LoVo (cell line): ENCODE results near the gene TC2N.
"Not testable (repeated sequence)": the region's sequence is repeated elsewhere in the genome, so short reads cannot be mapped to it uniquely, and the experiment has no call there.

ENCODE experiments used
- DNase-seq: peaks from one replicate; pipeline ENCODE4 v3.0.0-alpha.2; 2016; ENCODE audit warnings: low spot score

The TC2N gene

DNA sequence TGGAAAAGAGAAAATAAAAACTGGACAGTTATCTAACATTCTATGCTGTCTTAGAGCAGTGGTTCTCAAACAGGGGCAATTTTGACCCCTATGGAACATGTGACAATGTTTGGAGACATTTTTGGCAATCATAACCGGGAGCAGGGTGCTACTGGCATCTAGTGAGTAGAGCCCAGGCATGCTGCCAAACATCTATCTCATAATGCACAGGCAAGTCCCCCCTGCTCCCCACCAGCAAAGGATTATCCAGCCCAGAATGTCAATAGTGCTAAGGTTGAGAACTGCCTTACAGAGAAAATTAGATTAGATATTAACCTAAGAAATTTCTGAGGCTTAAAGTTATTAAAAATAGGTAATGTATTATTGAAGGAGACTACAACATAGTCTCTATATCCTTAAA is 112.5 kb downstream of the TC2N start:
- no peak for DNase-seq

DNA sequence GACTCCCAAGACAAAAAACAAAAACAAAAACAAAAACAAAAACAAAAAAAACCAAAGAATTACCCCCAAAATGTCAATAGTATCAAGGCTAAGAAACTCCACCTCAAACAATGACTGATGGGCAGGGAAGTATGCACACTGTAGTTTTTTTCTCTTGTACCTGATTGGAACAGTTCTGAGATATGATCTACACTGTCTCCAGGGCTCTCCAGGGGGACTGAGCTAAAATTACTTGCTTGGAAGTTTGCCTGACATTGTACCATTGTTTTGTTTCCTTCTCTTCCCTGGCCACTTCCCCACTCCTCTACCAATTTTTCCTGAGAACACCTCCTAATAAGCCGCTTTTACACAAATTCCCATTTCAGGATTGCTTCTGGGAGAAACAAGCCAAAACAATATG is 113.2 kb downstream of the TC2N start:
- DNase-seq: no peak

DNA sequence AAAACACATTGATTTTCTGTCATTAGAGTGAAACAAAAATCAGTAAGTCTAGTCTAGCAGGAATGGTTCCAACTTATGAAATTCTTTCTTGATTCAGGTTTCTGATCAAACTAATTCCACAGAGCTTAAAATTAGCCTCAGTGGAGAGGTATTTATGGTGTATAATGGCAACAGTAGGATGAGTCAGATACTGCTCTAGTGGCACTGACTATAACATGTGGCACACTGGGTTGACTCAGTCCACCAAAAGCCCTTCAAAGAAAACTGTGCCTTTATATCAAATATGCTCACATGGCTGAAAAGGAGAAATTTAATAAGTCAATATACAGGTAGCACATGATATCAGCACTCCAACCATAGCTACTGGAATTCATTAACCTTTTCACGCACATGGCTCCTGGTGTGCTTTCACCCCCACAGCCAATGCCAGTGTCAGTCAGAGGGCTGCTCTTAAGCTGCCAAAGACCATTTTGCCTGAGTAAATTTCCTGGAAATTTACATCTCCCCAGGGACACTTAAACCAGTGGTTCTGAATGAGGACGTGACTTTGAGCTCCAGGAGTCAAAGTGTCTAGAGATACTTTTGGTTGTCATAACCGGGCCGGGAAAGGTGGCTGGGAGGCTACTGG is 113.7 kb downstream of the TC2N start:
- peak; percentile 53 for DNase-seq

DNA sequence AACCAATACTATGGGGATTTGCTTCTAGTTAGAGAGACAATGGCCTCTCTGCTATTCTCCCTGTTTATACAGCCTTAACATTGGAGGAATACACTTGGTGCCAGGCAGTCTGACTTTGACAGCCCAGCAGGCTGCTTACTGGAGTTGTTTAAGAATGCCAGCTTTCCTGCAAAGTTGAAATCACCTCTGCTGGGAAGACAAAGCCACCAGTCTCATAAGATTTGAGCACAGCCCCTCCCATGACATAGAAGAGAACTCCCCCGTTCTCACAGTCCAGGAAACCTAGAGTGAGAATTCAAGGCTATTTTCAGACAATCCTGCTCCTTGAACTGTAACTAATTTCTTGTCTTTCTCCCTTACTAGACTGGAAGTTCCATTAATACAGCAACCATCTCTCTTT is 114.4 kb downstream of the TC2N start:
- DNase-seq: no peak

DNA sequence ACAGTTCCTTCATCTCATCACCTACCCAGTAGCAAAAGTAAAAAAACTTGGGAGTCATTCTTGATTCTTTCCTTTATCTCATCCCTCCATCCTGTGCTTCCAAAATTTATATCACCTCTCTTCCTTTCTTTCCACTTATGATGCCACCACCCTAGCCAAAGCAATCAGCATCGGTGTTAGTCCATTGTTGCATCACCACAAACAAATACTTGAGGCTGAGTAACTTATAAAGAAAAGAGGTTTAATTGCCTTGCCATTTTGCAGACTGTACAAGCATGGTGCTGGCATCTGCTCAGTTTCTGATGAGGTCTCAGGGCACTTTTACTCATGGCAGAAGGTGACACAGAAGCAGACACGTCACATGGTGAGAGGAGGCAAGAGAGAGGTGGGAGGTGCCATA is 115.6 kb downstream of the TC2N start:
- DNase-seq: no peak

DNA sequence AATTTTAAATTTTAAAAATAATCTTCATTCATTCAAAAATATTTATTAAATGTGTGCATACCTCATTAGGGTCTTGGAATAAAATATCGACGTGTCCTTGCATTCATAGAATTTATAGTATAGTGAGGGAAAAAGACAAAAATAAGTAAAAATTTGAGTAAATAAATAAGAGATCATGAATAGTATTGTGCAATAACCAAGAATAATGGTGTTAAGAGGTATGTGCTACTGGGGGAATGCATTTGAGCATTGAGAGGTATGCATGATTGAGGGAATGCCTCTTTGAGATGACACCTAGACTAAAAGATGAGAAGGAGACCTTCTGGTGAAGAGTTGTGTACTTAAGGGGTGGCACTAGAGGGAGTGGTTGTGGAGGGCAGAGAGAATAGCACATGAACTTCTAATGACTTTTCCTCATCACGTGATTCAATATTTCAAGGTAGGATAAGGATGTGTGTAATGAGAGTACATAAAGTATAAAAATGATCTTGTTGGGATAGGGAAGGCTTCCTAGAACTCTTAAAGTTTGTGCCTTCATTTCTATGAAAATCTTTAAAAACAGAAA is 116.6 kb downstream of the TC2N start:
- no peak for DNase-seq

DNA sequence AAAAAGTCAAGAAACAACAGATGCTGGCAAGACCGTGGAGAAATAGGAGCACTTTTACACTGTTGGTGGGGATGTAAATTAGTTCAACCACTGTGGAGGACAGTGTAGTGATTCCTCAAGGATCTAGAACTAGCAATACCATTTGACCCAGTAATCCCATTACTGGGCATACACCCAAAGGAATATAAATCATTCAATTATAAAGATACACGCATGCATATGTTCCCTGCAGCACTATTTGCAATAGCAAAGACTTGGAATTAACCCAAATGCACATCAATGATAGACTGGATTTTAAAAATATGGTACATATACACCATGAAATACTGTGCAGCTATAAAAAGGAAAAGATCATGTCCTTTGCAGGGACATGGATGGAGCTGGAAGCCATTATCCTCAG is 117.5 kb downstream of the TC2N start:
- no peak for DNase-seq

DNA sequence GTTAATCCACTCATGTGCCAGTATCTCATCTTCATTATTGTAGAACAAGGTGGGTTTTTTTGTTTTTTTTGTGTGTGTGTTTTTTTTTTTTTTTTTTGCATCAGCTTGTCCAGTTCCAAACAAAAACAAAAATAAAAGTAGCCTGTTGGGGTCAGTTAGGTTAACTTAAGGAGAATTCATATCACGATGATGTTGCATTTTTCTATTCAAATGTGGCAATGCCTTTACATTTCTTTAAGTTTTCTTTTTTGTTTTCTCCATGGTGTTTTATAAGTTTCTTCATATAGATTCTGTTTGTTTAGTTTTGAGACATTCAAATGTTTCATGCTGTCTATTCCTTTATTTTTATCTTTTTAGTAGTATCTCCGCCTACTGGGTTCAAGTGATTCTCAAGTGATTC is 119.3 kb downstream of the TC2N start:
- DNase-seq: no peak

DNA sequence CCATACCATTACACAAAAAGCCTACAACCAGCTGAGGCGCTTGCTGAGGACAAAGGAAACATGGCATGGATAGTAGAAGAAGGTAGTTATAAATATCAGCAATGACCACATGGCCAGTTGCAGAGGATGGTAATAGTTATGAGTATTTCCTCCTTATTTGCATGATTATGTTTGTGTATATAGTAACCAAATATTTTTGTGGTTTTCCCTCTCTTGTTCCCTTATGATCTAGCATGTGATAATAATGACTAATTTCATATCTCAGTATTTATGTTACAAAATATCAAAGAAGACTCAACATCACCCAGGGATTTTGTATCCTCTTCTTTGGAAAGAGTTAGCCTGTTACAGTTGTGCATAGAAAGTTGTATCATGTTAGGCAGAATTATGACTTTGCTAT is 122.0 kb downstream of the TC2N start:
- DNase-seq: no peak

DNA sequence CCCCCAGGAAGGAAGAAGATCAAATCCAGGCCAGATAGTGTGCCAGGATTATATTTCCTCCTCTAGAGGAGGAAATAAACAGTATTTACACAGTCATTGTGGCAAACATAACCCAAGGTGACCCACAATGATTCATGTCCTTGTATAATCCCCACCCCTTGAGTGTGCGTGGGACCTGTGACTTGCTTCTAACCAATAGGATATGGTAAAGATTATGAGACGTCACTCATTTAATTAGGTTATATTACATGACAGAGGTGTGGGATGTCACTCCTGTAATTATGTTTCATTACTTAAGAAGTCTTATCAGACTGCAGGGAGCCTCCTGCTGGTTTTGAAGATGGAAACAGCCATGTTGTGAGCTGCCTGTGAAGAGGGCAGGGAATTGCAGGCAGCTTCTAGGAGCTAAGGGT is 123.3 kb downstream of the TC2N start:
- DNase-seq: peak; percentile 76

DNA sequence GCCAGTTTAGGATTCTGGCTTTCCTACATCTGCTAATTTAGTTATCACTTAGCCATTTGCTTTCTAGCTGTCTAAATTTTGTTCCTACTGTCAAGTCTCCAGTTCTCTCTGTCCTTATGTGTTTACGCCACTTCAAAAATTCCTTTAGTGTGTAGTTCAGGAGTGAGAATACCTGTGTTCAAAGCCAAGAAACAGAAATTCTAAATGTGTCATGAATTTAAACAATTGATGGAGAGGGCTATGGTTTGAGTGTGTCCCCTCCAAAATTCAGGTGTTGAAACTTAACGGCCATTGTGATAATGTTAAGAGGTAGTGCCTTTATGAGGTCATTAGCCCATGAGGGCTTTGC is 124.1 kb downstream of the TC2N start:
- no peak for DNase-seq

DNA sequence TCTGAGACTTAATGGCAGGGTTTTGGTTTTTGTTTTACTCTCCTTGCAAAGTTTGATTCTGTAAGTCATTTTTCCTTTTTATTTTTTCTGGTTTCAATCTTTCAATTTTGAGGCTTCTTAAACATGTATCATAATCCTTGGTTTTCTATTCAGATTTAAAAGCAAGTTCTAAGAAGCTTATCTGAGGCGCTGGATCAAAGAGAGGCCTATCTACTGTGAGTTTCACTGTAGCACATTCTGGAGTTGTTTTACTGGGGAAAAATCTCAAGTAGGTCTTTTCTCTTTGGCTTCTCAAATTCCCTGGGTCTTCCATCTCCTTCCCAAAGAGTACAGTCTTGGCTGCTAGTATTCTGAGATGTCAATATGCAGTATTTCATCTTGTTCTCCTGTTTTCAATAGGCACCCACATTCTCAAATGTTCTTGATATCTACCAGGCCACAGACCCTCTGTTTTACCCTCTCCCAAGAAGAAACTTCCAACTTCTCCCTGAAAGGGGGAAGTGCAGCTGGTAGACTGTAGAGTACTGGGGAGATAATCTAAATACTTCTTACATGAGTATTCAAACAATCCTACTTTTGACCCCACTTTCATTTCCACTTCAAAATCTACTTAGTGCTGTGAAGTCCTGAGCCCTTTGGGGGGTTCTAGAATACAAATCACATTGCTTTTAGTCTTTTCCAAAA is 124.6 kb downstream of the TC2N start:
- DNase-seq: no peak

DNA sequence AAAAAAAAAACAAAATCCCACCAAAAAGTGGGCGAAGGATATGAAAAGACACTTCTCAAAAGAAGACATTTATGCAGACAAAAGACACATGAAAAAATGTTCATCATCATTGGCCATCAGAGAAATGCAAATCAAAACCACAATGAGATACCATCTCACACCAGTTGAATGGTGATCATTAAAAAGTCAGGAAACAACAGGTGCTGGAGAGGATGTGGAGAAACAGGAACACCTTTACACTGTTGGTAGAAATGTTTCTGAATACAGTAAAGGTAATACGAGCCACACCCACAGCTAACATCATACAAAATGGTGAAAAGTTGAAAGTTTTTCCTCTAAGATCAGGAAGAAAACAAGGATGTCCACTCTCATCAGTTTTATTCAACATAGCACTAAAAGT is 127.5 kb downstream of the TC2N start:
- not testable (repeated sequence) for DNase-seq

DNA sequence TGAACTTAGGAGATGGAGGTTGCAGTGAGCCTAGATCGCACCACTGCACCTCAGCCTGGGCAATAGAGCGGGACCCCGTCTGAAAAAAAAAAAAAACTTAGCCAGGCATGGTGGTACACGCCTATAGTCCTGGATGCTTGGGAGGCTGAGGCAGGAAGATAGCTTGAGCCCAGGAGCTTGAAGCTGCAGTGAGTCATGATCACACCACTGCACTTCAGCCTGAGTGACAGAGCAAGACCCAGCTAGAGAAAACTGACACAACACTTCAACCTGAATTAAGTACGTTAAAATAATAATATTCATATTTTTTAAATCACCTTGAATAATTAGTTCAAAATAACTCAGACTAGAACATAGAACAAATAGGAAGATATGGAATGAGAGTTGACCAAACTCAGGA is 129.7 kb downstream of the TC2N start:
- no peak for DNase-seq

DNA sequence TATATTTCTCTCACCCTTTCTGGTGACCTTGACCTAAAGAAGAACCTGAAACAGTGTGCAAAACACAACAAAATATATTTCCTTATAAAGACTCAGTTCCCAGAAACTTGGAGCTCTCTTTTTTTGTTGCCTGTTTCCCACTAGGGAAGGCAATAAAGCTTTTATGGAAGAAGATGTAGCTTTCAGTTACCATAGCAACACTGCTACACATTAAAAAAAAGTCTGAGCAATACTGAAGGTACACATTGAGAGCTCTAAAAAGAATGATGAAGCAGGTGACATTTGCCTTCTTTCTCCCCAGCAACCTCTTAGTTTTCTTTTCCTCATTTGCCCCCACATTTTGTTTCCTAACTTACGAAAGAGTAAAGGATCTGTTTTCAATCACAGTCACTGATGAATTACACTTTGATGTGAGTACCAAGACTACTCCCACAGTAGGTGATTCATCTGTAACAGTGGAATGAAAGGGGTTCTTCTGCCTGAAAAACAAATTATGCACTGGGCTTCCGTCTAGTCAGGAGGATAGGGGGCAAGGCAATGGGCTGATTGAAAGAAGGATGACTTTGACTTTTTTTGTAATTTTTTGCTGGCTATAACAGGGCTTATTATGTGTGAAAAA is 134.4 kb downstream of the TC2N start:
- DNase-seq: no peak

DNA sequence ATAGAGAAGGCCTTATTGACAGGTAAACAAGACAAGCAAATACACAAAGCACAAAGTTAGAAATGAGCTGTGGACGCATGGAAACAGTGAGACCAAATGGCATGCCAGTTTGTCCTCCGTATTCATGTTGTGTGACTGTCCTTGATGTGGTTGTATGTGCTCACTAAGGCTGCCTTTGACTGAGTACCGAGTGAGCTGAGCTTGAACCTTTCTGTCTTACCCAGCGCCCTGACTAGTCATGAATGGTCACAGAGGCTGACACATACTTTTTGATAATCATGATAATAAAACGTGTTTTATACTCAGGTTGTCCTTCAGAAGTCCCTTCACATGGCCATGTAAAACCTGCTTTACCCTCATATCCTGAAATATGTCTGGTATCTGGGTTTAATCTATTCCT is 134.9 kb downstream of the TC2N start:
- DNase-seq: no peak

DNA sequence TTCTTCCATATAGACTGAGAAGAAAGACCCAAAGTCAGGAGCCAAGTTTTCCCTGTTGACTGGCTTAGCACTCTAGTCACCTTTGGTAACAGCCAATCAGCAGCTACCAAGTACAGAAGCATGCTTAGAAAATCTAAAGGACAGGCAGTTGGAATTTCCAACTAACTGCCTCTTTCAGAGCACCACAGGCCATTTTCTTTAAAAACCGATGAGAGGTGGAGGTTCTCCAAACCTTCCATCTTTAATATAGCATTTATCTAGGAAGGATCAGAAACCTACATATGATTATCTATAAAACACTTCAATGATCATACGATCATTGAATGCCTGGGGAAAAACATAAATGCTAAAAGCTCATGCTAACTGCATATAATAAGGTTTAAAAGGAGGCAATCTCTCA is 135.3 kb downstream of the TC2N start, which contains the start of gene CATSPERB:
CATSPERB (minus strand) TSS at position 101 of the 400 bp plus-strand sequence. CDS start 2,607 bp downstream, outside the sequence.
- DNase-seq: no peak

DNA sequence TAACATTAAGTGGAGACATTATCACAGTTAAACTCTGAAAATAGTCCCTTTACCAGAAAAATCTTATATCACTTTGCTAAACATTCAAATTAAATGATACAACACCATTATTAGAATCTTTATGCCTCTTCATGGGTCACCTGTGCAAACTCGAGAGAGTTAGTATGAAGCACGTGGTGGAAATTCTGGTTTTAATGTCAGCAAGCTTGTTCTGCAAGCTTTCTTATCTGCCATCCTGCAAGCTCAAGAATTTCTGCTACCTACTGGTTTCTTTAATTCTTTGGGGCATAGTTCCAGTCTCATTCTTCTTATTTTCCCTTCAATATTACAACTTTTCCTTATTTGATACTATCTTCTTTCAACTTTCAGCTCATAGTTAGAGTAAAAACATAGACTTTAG is 136.3 kb downstream of the TC2N start:
- DNase-seq: no peak

DNA sequence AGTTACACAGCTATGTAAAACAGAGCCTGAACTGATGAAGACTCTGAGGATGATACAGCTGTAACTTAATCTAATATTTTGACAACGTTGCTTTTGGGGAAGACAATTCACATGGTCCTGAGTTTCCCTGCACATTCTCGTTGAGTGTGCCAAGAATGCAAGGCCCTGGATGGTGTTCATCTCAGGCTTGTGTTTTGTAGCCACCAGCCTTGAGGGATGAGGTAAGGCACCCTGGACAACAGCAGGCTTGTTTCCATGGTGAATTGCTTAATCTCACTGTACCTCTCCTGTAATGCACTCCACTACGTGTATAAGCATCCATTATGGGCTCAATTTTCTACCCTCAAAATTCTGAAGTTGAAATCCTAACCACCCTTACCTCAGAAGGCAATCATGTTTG is 137.6 kb downstream of the TC2N start:
- no peak for DNase-seq
